ENCODE measurements around the gene IGLL1.
"Not testable (repeated sequence)": the region's sequence is repeated elsewhere in the genome, so short reads cannot be mapped to it uniquely, and the experiment has no call there.

IGLL1 gene

DNA sequence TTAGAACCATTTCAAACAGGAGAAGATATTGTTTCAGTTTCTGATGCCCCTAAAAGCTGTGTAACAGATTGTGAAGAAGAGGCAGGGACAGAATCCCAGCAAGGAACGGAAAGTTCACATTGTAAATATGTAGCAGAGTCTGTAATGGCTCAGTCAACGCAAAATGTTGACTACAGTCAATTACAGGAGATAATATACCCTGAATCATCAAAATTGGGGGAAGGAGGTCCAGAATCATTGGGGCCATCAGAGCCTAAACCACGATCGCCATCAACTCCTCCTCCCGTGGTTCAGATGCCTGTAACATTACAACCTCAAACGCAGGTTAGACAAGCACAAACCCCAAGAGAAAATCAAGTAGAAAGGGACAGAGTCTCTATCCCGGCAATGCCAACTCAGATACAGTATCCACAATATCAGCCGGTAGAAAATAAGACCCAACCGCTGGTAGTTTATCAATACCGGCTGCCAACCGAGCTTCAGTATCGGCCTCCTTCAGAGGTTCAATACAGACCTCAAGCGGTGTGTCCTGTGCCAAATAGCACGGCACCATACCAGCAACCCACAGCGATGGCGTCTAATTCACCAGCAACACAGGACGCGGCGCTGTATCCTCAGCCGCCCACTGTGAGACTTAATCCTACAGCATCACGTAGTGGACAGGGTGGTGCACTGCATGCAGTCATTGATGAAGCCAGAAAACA lies 40.8 kb downstream of the IGLL1 start:
- DNase-seq, result peak; percentile 63

DNA sequence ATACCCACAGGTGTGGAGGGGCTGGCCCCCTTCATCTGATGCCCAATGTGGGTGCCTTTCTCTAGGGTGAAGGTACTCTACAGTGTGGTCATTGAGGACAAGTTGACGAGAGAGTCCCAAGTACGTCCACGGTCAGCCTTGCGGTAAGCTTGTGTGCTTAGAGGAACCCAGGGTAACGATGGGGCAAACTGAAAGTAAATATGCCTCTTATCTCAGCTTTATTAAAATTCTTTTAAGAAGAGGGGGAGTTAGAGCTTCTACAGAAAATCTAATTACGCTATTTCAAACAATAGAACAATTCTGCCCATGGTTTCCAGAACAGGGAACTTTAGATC lies 41.4 kb downstream of the IGLL1 start:
- not testable (repeated sequence) for DNase-seq

DNA sequence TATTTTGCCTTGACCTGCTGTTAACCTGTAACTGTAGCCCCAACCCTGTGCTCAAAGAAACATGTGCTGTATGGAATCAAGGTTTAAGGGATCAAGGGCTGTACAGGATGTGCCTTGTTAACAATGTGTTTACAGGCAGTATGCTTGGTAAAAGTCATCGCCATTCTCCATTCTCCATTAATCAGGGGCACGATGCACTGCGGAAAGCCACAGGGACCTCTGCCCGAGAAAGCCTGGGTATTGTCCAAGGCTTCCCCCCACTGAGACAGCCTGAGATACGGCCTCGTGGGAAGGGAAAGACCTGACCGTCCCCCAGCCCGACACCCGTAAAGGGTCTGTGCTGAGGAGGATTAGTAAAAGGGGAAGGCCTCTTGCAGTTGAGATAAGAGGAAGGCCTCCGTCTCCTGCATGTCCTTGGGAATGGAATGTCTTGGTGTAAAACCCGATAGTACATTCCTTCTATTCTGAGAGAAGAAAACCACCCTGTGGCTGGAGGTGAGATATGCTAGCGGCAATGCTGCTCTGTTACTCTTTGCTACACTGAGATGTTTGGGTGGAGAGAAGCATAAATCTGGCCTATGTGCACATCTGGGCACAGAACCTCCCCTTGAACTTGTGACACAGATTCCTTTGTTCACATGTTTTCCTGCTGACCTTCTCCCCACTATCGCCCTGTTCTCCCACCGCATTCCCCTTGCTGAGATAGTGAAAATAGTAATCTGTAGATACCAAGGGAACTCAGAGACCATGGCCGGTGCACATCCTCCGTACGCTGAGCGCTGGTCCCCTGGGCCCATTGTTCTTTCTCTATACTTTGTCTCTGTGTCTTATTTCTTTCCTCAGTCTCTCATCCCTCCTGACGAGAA lies 42.0 kb downstream of the IGLL1 start:
- not testable (repeated sequence) for DNase-seq

DNA sequence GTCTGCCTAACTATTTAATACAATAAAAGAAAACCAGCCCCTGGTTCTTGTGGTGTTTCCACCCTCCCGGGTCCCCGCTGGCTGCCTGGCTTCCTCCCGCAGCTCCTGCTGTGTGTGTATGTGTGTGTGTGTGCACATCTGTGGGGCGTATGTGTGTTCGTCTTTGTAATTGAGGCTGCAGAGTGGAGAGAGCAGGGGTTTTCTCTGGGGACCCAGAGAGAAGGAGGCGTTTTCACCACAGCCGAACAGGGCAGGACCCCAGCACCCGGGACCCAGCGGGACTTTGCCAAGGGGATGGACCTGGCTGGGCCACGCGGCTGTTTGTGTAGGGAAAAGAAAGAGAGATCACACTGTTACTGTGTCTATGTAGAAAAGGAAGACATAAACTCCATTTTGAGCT lies 42.7 kb downstream of the IGLL1 start:
- DNase-seq, result no peak

DNA sequence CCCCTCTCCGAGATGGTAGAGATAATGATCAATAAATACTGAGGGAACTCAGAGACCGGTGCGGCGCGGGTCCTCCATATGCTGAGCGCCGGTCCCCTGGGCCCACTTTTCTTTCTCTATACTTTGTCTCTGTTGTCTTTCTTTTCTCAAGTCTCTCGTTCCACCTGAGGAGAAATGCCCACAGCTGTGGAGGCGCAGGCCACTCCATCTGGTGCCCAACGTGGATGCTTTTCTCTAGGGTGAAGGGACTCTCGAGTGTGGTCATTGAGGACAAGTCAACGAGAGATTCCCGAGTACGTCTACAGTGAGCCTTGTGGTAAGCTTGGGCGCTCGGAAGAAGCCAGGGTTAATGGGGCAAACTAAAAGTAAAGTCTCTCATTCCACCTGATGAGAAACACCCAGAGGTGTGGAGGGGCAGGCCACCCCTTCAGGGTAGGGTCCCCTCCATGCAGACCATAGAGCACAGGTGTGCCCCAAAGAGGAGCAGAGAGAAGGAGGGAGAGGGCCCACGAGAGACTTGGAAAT lies 43.2 kb downstream of the IGLL1 start:
- DNase-seq, result no peak

DNA sequence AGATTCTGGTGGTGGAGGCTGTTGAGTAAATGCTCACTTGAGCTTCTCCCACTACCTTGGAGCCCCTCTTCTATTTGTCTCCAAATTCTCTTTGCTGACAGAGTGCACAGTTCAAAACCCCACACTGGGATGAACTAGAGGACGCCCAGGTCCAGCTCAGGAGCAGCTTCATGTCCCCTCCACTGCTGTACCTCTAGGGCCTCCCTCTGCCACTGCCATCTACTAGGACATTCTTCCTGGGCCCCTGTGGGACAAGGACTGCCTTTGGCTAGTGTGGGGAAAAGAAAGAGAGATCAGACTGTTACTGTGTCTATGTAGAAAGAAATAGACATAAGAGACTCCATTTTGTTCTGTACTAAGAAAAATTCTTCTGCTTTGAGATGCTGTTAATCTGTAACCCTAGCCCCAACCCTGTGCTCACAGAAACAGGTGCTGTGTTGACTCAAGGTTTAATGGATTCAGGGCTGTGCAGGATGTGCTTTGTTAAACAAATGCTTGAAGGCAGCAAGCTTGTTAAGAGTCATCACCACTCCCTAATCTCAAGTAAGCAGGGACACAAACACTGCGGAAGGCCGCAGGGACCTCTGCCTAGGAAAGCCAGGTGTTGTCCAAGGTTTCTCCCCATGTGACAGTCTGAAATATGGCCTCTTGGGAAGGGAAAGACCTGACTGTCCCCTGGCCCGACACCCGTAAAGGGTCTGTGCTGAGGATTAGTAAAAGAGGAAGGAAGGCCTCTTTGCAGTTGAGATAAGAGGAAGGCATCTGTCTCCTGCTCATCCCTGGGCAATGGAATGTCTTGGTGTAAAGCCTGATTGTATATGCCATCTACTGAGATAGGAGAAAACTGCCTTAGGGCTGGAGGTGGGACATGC lies 44.1 kb downstream of the IGLL1 start:
- DNase-seq, result not testable (repeated sequence)

DNA sequence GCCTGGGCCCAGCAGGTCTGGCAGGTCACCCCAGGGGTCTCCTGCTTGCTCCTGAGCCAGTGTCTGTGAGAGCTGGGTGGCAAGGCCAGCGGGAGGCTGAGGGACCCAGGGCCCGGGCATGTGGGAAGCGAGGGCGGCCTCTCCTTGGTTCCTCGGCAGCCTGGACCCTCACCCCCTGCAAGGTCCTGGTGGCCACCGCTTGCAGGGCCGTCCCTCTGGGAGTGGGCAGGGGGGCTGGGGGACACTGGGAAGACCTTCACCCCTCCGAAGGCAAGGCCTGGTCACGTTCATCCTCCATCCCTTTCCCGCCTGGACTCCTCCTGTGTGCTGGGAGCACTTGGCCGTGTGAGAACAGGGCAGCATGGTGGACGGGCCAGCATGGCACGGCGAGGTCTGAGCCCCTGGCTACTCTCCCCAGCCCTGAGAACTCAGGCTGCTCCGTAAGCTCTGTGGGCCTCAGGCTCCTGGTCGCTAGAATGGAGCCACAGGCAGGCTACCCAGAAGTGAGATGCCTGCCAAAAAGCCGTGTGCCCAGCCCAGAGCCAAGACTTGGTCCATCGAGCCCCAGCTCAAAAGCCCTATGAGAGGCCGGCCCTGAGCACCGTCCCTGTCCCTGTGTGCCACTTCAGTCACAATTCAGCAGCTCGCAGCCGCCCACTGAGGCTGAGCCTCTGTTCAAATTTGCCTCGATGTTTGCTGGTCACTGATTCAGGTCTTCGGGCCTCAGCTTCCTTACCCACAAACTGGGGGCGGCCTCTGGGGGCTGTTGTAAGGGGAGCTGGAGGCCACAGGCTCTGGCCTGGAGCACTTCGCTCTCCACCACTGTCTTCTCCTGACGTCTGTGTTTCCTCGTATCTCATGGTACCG lies 45.0 kb downstream of the IGLL1 start:
- no peak for DNase-seq

- no peak for DNase-seq
Observed at GRCh38 chr22:23534201-23534850, 45.8 kb downstream of the IGLL1 start.

DNA sequence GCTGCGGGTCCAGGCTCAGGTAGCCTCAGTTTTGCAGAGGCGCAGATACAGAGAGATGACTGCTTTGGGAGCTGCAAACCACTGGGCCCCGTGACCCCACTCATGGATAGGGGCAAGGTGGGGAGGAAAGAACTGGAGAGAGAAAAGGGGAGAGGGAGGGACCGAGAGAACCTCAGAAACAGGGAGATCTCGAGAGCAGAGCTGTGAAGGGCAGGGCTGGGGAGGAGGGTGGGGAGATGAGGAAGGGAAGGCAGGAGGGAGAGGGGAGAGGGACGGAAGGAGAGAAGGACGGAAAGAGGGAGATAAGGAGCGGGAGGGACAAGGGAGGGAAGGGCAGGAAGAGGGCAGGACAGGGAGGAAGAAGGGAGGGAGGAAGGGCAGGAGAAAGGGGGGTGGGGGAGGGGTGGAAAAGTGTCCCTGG lies 46.3 kb downstream of the IGLL1 start:
- DNase-seq, result no peak

GRCh38 chr22:23533328-23533762 lies 46.7 kb downstream of the IGLL1 start:
- DNase-seq, result no peak

DNA sequence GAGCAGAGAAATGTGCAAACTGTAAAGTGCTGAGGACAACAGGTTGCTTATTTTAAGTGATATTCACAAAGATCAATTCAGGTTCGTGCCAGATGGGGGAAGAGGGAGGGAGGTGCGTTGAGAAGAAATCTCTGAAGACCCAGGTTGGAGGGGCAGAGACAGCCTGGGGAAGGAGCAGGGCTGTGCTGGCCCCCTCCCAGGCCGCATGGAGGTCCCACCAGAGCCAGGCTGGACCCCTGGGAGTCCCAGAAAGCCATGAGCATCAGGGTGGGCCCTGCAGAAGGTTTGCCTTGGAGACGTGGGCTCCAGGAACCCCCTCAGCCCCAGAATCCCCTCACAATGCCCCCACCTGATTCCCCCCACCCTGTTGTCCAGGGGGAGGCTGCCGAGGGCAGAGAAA lies 47.4 kb downstream of the IGLL1 start:
- DNase-seq, result no peak

- no peak for DNase-seq
Observed at GRCh38 chr22:23531966-23532705, 48.0 kb downstream of the IGLL1 start.

- DNase-seq, result no peak
Observed at GRCh38 chr22:23531283-23531956, 48.7 kb downstream of the IGLL1 start.

GRCh38 chr22:23530766-23531282 lies 49.3 kb downstream of the IGLL1 start:
- no peak for DNase-seq

GRCh38 chr22:23530106-23530505 lies 50.0 kb downstream of the IGLL1 start:
- DNase-seq, result no peak

DNA sequence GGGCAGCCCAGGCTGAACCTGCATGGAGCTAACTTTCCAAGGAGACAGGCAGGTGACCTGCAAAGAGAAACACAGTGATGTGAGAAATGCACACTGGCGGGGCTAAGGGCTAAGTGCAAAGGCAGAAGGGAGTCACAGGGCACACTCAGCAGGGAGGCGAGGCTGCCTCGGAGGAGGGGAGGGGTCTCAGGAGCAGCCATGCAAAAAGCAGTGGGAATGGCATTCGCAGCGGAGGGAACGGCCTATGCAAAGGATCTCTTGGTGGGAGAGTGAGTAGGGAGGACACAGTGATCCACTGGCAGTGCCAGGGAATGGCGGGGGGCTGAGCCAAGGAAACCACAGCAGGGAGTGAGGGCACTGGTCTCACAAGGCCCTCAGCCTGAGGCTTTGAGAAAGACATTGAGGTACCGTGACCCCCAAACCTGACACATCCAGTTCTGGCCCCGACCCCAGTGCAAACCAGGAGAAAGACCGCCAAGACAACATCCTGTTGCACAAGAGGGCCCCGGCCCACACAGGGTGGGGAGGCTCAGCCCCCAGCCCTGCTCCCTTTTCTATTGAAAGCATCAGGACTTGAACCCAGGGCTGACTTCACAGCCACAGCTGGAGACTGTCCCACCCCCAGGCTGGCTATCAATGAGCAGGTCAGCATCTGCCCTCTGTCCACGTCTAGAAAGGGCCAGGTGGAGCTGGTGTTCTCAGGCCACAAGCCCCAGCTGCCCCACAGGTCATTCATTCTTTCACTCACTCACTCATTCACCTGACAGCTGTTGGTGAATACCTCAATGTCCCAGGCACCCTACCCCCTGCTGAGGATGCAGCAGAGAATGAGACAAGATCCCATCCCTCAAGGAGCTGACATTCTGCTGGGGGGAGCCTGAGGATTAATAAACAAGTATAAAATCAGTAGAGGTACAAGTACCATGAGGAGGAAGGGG lies 50.7 kb downstream of the IGLL1 start:
- no peak for DNase-seq

GRCh38 chr22:23527971-23528740 lies 51.9 kb downstream of the IGLL1 start:
- no peak for DNase-seq
